ENCODE data around the gene ZNF266.
A peak's percentile ranks its signal among the peaks of the same experiment; 100 is the strongest.

The ZNF266 gene

DNA sequence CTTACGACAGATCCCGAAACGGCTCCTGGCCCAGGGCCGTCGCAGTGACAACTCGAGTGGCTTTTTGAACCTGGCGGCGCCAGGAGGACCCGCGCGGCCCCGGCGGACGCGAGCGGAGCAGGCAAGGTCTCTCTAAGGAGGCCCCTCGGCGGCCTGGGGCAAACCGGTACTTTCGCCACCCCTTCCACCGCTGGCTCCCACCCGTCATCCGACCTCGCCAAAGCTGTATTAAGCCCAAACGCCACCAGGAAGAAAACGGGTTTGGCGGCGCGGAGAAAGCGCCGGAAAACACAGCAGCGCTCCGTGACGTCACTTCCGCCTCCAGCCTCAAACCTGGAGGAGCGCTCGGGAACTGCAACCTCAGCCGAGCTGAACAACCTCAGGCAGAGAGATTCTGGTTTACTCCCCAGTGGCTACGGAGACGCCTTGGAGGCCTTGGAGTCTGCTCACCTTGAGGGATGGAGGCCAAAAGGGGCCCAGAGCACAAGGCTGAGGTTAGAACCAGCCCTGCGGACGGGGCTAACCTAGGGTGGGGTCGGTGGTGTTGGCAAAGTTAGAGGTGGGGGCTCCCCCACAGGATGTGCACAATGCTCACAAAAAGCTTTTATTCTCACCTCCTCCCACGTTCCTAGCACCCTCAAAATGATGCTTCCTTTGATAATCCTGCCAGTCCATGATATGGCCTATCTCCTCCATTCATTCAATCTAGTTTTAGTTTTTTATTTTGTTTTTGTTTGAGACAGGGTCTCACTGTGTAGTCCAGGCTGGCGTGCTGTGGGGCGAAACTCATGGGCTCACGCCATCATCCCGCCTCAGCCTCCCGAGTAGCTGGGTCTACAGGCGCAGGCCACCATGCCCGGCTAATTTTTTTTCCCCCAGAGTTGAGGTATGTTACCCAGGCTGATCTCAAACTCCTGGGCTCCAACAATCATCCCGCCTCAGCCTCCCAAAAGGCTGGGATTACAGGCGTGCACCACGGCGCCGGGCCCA is at the start of gene ZNF266:
Gene ZNF266 (minus strand): TSS at position 295 of the 990 bp plus-strand sequence. CDS start 15,484 bp downstream, outside the sequence.
- Mint-ChIP-seq H3K27ac (peak within 1 kb of the TSS; percentile 95), H3K9me3 (no peaks in the 10 kb centered on the region), H3K36me3 (peaks cover 47% of the 10 kb centered on the region), H3K4me1 (peaks cover 33% of the 10 kb centered on the region), H3K4me3 (peak within 1 kb of the TSS; percentile 88)
- DNase-seq (ENCODE audit: low spot score in 2 of 2) (peak; percentile 78 to 93), ATAC-seq (peak; percentile 93)

DNA sequence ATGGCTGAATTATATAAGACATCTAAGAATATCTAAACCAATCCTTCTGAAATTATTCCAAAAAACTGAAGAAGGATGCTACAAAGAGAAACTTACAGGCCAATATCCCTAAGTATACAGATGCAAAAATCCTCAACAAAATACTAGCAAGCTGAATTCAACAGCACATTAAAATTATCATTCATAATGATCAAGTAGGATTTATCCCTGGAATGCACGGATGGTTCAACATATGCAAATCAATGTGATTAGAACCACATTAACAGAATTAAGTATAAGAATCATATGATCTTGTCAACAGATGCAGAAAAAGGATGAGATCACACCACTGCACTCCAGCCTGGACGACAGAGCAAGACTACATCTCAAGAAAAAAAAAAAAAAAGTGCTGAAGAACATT is 49.8 kb upstream of the ZNF266 start:
- no peak for ATAC-seq
- no peaks in the 10 kb centered on the region for H3K36me3 Mint-ChIP-seq
- DNase-seq (ENCODE audit: low spot score in 2 of 2), result no peak
- no peaks in the 10 kb centered on the region for H3K4me1 Mint-ChIP-seq
- H3K4me3 Mint-ChIP-seq, result no peak overlapping the region
- peaks cover 16% of the 10 kb centered on the region for H3K9me3 Mint-ChIP-seq
- H3K27ac Mint-ChIP-seq, result no peak overlapping the region

GRCh38 chr19:9474975-9475374 is 39.6 kb upstream of the ZNF266 start:
- Mint-ChIP-seq H3K4me3 (no peak overlapping the region), H3K4me1 (no peaks in the 10 kb centered on the region), H3K36me3 (no peaks in the 10 kb centered on the region), H3K27ac (no peak overlapping the region), H3K9me3 (peaks cover 34% of the 10 kb centered on the region)
- DNase-seq (ENCODE audit: low spot score in 2 of 2) (no peak), ATAC-seq (no peak)

DNA sequence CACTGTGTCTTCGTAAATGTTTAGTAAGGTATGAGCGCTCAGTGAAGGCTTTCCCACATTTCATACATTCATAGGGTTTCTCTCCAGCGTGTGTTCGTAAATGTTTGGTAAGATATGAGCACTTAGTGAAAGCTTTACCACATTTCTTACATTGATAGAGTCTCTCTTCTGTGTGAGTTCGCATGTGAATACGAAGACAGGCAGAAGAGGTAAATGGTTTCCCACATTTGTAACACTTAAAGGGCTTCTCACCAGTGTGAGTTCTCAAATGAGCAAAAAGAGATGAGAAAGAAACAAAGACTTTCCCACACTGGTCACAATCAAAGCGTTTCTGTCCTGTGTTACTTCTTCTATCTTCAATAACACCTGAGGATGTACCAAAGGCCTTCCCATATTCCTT is 31.8 kb upstream of the ZNF266 start:
- H3K4me3 Mint-ChIP-seq, result no peak overlapping the region
- peaks cover 23% of the 10 kb centered on the region for H3K9me3 Mint-ChIP-seq
- no peaks in the 10 kb centered on the region for H3K36me3 Mint-ChIP-seq
- H3K4me1 Mint-ChIP-seq, result no peaks in the 10 kb centered on the region
- no peak for DNase-seq (ENCODE audit: low spot score in 2 of 2)
- H3K27ac Mint-ChIP-seq, result no peak overlapping the region
- no peak for ATAC-seq

GRCh38 chr19:9461938-9462337 is 26.6 kb upstream of the ZNF266 start:
- ATAC-seq (no peak), DNase-seq (ENCODE audit: low spot score in 2 of 2) (no peak)
- H3K4me3 Mint-ChIP-seq, result no peak overlapping the region
- no peak overlapping the region for H3K27ac Mint-ChIP-seq
- no peaks in the 10 kb centered on the region for H3K4me1 Mint-ChIP-seq
- no peaks in the 10 kb centered on the region for H3K36me3 Mint-ChIP-seq
- peaks cover 13% of the 10 kb centered on the region for H3K9me3 Mint-ChIP-seq

DNA sequence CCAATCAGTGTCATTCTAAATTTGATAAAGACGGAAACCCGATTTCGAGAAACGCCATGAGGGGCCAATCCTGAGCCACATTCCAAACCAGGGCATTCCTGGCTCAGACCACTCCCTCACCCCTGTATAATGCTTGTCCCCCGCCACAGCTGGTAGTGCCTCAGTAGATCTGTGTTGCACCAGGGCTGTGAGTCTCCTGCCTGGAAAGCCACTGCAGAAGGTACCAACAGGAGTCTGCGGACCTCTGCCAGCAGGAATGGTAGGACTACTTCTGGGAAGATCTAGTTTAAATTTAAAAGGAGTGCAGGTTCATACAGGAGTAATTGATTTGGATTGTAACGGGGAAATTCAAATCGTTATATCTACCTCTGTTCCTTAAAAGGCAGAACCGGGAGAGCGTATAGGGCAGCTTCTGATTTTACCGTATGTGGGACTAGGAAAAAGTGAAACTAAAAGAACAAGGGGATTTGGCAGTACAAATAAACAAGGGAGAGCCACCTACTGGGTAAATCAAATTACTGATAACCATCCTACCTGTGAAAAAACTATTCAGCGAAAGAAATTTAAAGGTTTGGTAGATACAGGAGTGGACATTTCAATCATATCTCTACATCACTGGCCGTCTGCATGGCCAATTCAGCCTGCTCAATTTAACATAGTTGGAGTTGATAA is 20.8 kb upstream of the ZNF266 start:
- DNase-seq (ENCODE audit: low spot score in 2 of 2) (no peak), ATAC-seq (no peak)
- Mint-ChIP-seq H3K36me3 (no peaks in the 10 kb centered on the region), H3K4me3 (no peak overlapping the region), H3K4me1 (peaks cover 8% of the 10 kb centered on the region), H3K9me3 (peaks cover 34% of the 10 kb centered on the region), H3K27ac (no peak overlapping the region)

GRCh38 chr19:9453953-9454352 is 18.6 kb upstream of the ZNF266 start:
- DNase-seq (ENCODE audit: low spot score in 2 of 2) (no peak), ATAC-seq (no peak)
- no peak overlapping the region for H3K27ac Mint-ChIP-seq
- H3K9me3 Mint-ChIP-seq, result peaks cover 36% of the 10 kb centered on the region
- H3K4me3 Mint-ChIP-seq, result no peak overlapping the region
- H3K36me3 Mint-ChIP-seq, result no peaks in the 10 kb centered on the region
- H3K4me1 Mint-ChIP-seq, result peaks cover 8% of the 10 kb centered on the region

DNA sequence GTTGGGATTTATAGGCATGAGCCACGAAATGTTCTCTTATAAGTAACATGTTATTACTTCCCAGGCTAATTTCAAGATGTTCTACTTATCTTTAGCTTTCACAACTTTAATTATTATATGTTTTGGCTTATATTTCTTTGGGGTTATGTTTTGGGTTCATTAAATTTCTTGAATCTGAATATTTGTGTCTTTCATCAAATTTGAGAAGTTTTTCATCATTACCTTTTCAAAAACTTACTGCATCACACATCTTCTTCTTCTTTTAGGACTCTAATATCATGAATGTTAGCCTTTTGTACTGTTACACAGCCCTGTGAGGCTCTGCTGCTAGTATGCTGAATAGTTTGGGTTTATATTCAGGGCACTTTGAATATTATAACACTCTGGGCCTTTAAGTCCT is 9.7 kb upstream of the ZNF266 start:
- ATAC-seq, result no peak
- Mint-ChIP-seq H3K27ac (no peak overlapping the region), H3K4me1 (no peaks in the 10 kb centered on the region), H3K36me3 (peaks cover 6% of the 10 kb centered on the region), H3K9me3 (peaks cover 17% of the 10 kb centered on the region), H3K4me3 (no peak overlapping the region)
- no peak for DNase-seq (ENCODE audit: low spot score in 2 of 2)

DNA sequence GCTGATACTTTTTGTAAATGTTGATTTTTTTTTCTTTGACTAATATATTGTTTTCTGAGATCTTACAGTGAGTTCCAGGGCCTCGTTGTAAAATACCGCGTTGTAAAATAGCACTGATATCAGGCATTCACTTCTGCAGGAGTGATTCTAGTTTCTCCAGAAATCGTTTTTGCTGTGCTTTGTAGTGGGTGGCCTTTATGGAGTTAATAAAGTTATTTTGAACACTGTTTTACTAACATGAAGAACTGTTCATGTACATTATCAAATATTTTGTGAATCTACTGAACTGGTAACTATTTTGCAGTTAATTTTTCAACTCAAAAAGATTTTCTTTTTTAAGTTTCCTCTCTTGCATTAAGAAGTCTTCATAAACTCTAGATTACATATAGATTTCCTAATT is 985 bp upstream of the ZNF266 start:
- H3K9me3 Mint-ChIP-seq, result peaks cover 1% of the 10 kb centered on the region
- DNase-seq (ENCODE audit: low spot score in 2 of 2) (no peak), ATAC-seq (no peak)
- H3K4me1 Mint-ChIP-seq, result peaks cover 27% of the 10 kb centered on the region
- peaks cover 41% of the 10 kb centered on the region for H3K36me3 Mint-ChIP-seq
- H3K27ac Mint-ChIP-seq, result peak overlapping the region; percentile 95
- H3K4me3 Mint-ChIP-seq, result peak overlapping the region; percentile 88

- Mint-ChIP-seq H3K4me3 (no peak overlapping the region), H3K9me3 (no peaks in the 10 kb centered on the region), H3K36me3 (peaks cover 80% of the 10 kb centered on the region), H3K4me1 (peaks cover 37% of the 10 kb centered on the region), H3K27ac (no peak overlapping the region)
- no peak for ATAC-seq
- DNase-seq (ENCODE audit: low spot score in 2 of 2), result peak in 1 of 2 donors; percentile 72
These were observed 3.9 kb downstream of the ZNF266 start for GRCh38 chr19:9431475-9431874.

DNA sequence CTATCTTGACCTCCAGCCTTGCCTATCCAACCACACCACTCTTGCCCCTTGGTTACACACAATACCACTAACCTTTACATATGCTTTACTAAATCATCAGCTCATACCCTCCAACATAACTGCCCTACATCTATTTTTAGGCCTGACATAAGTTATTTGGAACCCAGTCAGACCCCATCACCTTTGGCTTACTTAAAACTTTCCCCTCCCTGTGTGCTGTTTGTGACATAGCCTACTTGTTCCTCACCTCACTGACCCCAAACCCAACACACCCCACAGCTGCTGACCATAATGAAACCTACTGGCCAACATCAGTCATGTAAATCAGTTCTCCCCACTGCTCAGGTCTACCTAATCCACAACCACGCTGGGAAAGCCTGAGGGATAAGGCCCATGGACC is 4.9 kb downstream of the ZNF266 start:
- Mint-ChIP-seq H3K27ac (peak overlapping the region; percentile 14), H3K36me3 (peaks cover 83% of the 10 kb centered on the region), H3K4me1 (peaks cover 27% of the 10 kb centered on the region), H3K9me3 (no peaks in the 10 kb centered on the region), H3K4me3 (no peak overlapping the region)
- DNase-seq (ENCODE audit: low spot score in 2 of 2) (no peak), ATAC-seq (no peak)

- H3K9me3 Mint-ChIP-seq, result peaks cover 4% of the 10 kb centered on the region
- DNase-seq (ENCODE audit: low spot score in 2 of 2) (no peak), ATAC-seq (no peak)
- no peak overlapping the region for H3K4me3 Mint-ChIP-seq
- H3K36me3 Mint-ChIP-seq, result peaks cover 91% of the 10 kb centered on the region
- H3K27ac Mint-ChIP-seq, result no peak overlapping the region
- H3K4me1 Mint-ChIP-seq, result peaks cover 17% of the 10 kb centered on the region
These were observed 7.4 kb downstream of the ZNF266 start for GRCh38 chr19:9427941-9428340.

DNA sequence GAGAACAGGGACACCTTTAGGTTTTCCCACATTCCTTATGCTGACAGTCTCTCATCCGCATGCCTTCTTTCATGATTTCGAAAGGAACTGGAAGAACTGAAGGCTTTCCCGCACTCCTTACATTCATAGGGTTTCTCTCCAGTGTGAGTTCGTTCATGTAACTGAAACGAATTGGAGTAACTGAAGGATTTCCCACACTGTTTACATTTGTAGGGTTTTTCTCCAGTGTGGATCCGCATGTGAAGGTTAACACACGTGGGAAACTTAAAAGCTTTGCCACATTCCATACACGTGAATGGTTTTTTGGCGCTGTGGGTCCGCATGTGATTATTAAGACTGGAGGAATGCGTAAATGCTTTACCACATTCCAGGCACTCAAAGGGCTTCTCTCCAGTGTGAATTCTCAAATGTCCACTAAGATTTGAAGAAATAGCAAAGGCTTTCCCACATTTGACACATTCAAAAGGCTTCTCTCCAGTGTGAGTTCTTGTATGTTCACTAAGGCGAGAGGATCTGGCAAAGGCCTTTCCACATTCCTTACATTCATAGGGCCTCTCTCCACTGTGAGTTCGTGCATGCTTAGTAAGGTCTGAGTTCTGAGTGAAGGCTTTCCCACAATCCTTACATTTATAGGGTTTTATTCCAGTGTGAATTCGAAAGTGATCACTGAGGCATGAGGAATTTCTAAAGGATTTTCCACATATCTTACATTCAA is 22.0 kb downstream of the ZNF266 start:
- Mint-ChIP-seq H3K4me3 (no peak overlapping the region), H3K27ac (no peak overlapping the region), H3K36me3 (peaks cover 63% of the 10 kb centered on the region), H3K4me1 (no peaks in the 10 kb centered on the region), H3K9me3 (peaks cover 34% of the 10 kb centered on the region)
- no peak for ATAC-seq
- no peak for DNase-seq (ENCODE audit: low spot score in 2 of 2)

DNA sequence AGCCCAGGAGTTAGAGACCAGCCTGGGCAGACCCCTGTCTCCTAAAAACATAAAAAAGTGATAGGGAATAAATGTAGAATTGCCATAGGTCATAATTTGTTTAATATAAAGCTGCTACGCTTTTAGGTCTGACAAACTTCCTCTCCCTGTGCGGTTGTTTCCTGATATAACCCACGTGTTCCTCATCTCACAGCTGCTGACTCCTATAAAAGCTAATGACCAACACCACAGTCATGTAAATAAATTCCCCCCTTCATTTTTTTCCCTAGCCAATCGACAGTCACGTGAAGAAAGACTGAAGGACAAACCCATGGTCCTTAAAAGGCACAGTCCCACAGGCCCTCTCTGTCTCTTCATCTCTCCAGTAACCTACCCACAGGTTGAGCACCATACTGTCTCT is 27.5 kb downstream of the ZNF266 start:
- peaks cover 8% of the 10 kb centered on the region for H3K36me3 Mint-ChIP-seq
- no peak overlapping the region for H3K27ac Mint-ChIP-seq
- H3K4me3 Mint-ChIP-seq, result peak overlapping the region; percentile 2
- no peaks in the 10 kb centered on the region for H3K4me1 Mint-ChIP-seq
- peaks cover 32% of the 10 kb centered on the region for H3K9me3 Mint-ChIP-seq
- ATAC-seq (no peak), DNase-seq (ENCODE audit: low spot score in 2 of 2) (no peak)

GRCh38 chr19:9406798-9407352 is 28.5 kb downstream of the ZNF266 start:
- no peak for DNase-seq (ENCODE audit: low spot score in 2 of 2)
- peak; percentile 47 for ATAC-seq
- peak overlapping the region; percentile 54 for H3K4me3 Mint-ChIP-seq
- H3K27ac Mint-ChIP-seq, result no peak overlapping the region
- peaks cover 8% of the 10 kb centered on the region for H3K36me3 Mint-ChIP-seq
- H3K4me1 Mint-ChIP-seq, result no peaks in the 10 kb centered on the region
- H3K9me3 Mint-ChIP-seq, result peaks cover 29% of the 10 kb centered on the region
